GM12875 (cell line): Measurements from ENCODE around the gene SCRG1.

Experiments used
- H3K4me3 ChIP-seq: one replicate; pipeline ENCODE4 v1.5.1; 2011; ENCODE audit warnings: low read depth, low read length, control low read depth
- CTCF ChIP-seq: IDR thresholded peaks from 2 replicates; pipeline ENCODE4 v1.5.1; 2011; ENCODE audit warnings: low read depth, mild to moderate bottlenecking, control low read depth, inconsistent platforms, low read length, moderate library complexity, borderline replicate concordance; ENCODE audit not compliant: insufficient read depth

Gene SCRG1

GRCh38 chr4:173413036-173413435 is 14.1 kb upstream of the SCRG1 start:
- H3K4me3 ChIP-seq, result no peak overlapping the region
- TF ChIP-seq CTCF, result no peak

GRCh38 chr4:173411106-173411693 is 12.3 kb upstream of the SCRG1 start:
- no peak overlapping the region for H3K4me3 ChIP-seq
- TF ChIP-seq CTCF, result no peak

GRCh38 chr4:173410079-173410478 is 11.2 kb upstream of the SCRG1 start:
- TF ChIP-seq CTCF, result no peak
- H3K4me3 ChIP-seq, result no peak overlapping the region

GRCh38 chr4:173405840-173406606 is 7.1 kb upstream of the SCRG1 start:
- TF ChIP-seq CTCF, result no peak

GRCh38 chr4:173404296-173404865 is 5.5 kb upstream of the SCRG1 start:
- no peak for TF ChIP-seq CTCF
- no peak overlapping the region for H3K4me3 ChIP-seq

More at GRCh38 chr4:173405840-173406606, 7.1 kb upstream of the SCRG1 start:
- no peak overlapping the region for H3K4me3 ChIP-seq

- TF ChIP-seq CTCF, result no peak
- H3K4me3 ChIP-seq, result no peak overlapping the region
Measured at GRCh38 chr4:173403051-173403450, 4.1 kb upstream of the SCRG1 start.
